Body of pancreas (tissue), 4 donors: Measurements from ENCODE around the gene AKT1.

Experiments used
- CTCF ChIP-seq, 7 experiments: fragments of 450-650 bp in 4 of 7; fragments of 200-600 bp in 3 of 7; sonication (generic) in 3 of 7; IDR thresholded peaks; one replicate each; pipeline ENCODE4 v1.5.1; 2016 to 2019; ENCODE audit warnings: antibody characterized with exemption in 7 of 7
- POLR2A ChIP-seq, 3 donors: fragments of 450-650 bp; IDR thresholded peaks; one replicate each; pipeline ENCODE4 v1.6.1; 2016; ENCODE audit warnings: antibody characterized with exemption in 3 of 3, mild to moderate bottlenecking in 2 of 3

GRCh38 chr14:104816616-104816884, 21.0 kb upstream of the AKT1 start:
- TF ChIP-seq CTCF (IDR thresholded peaks at IDR 0.05) (no peak), POLR2A (IDR thresholded peaks at IDR 0.05) (no peak)
